Endometrium (tissue), 2 donors: ENCODE results near the gene WWTR1.
A peak's percentile ranks its signal among the peaks of the same experiment; 100 is the strongest.

ENCODE experiments used
- FAIRE-seq: peaks from 2 replicates; lab custom pipeline; 2012; peaks lifted over from hg19 to GRCh38; lab: Jason Lieb, UNC
- donor health status: control.
- donor health status: control.

WWTR1 gene

DNA sequence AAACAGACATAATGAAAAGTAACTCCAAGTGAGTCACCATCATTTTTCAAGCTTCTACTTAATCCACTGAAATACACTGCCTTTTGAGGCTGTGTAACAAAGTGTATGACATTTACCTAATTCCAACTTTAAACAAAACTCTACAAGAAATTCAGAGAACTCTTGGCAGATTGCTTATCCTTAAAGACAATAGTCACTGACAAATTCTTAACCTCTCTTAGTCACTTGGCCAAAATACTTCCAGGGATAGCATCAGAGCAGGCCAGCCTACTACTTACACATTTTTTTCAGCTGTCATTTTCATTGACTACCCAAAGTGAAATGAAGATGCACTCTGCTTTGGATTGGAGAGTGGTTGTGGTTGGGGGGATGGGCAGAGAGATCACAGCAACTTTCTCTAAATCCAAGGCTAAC is 3.6 kb downstream of the WWTR1 start:
- FAIRE-seq, result no peak

DNA sequence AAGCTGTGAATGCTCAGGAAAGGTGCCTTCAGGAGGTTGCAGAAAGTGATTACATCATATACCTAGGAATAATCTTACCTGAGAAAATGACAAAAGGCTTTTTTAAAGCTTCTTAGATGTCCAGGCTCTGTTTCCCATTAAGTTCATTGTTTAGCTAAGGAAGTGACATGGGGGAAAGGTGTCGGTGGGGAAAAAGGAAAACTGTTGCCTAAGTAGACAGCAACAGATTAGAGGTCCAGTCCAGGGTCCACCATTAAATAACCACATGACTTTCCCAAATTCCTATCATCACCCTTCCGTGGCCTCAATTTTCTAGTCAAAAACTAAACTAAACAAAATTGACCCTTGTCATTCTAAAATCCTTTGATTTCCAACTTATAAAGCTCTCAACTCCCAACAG is 4.3 kb downstream of the WWTR1 start:
- no peak for FAIRE-seq

DNA sequence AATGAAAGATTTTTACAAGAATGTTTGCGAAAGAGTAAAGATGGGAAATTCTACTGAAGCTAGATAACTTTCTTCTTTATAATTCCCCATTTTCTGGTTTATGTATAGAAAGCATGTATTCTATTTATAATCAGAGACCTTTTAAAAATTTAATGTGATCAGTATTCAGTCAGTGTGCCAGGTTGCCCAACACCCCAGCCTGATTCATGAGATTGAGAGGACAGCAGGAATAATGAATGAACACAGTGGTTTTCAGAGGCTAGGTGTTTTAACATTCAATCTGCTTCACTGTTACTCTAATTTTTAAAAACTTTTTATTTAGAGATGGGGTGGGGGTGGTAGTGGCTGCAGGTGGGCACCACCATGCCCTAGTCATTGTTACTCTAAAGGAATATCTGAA is 4.7 kb downstream of the WWTR1 start:
- no peak for FAIRE-seq

GRCh38 chr3:149650828-149651227 is 7.0 kb downstream of the WWTR1 start:
- no peak for FAIRE-seq

DNA sequence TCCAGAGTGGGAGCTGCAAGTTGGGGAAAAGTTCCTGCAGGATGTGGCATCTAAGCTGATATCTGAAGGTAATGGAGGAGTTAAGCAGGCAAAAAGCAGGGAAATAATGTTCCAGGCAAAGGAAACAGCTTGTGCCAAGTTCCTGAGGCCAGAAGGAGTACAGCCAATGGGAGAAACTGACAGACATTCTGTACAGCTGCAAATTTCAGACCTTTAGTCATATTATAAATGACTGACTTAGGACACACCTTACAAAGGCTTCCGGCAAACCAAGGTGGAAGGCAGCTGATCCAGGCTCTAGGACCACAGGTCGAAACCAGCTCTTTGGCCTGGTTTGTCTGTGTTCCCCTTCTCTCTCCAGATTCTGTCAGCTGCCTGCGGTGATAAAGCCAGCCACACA is 9.3 kb downstream of the WWTR1 start:
- no peak for FAIRE-seq

- FAIRE-seq, result no peak
Observed at GRCh38 chr3:149647812-149648211, 10.0 kb downstream of the WWTR1 start.

DNA sequence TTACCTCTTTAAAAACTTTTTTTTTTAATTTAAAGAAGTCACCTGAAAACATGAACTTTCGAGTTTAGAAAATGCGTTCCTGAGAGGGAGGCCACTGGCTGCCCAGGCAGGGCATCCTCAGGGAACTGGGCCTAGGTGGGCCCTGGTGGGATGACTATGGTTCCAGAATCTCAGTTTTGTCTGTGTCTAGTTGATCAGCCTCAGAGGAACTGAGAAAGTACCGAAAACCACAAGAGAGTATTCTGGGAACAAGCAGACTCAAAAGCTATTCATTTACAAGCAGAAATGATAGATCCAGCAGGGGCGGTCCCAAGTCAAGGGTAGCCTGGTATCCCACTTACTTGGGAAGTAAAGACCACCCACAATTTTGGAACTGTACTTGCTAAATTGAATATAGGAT is 10.5 kb downstream of the WWTR1 start:
- no peak for FAIRE-seq

- no peak for FAIRE-seq
Observed at GRCh38 chr3:149646181-149646766, 11.6 kb downstream of the WWTR1 start.

GRCh38 chr3:149643963-149644362 is 13.9 kb downstream of the WWTR1 start:
- FAIRE-seq, result no peak

GRCh38 chr3:149643482-149643798 is 14.4 kb downstream of the WWTR1 start:
- FAIRE-seq, result no peak

- peak; percentile 50 for FAIRE-seq
Observed at GRCh38 chr3:149640976-149641728, 16.7 kb downstream of the WWTR1 start.

GRCh38 chr3:149639093-149639486 is 18.7 kb downstream of the WWTR1 start:
- no peak for FAIRE-seq

DNA sequence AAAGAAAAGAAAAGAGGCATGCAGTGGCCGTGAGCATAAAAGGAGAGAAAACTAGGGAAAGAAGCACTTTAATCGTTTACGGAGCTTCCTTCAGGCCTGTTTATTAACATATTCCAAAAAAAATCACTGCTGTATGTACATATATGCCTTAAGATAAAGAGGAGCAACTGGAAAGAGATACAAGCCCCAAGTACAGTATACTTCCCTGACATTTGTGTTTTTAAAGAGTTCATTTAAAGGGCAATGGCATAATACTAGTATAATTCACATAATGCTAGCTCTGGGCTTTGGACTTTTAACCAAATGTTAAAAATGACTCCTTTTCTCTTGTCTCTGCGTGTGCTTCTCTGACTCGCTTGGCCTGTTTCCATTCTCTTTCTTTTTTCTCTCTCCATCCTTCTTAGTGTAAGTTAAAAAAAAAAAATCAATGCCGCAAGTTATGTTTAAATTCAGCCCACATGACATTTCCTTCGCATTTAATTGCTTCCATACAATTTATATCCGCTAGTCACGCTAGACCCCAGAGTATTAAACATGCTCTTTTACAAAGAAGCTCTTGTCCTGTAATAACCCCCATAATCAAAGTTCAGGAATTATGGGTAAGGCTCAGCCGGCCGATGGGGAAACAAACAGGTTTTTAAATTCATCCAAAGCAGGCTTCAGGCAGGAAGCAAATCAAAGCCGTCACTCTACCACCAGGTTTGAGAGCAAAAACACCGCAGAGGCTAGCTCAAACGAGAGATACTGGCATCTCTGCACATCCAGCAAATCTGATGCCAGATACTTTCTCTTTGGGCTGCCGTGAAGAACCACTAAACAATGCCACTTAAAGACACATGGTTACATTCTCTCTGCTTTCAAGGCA is 19.4 kb downstream of the WWTR1 start:
- FAIRE-seq, result no peak

GRCh38 chr3:149635396-149635795 is 22.4 kb downstream of the WWTR1 start:
- FAIRE-seq, result no peak

DNA sequence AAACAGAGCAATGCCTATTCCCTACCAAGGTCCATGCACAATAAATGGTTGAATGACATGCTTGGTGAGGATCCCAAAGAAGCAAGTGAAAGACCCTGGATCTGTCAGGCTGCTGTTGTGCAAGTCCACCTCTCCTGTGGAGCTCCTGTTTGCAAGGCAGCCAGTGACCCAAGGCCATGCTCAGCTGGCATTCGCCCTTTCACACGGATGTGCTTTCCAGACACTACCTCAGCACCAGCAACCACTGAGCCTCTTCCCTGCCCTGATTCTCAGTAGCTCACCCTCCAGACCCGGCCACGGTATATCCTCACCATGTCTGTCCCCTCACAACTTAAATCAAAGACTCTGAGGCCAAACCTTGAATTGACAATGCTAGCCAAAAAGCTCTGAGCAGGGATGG is 23.3 kb downstream of the WWTR1 start:
- FAIRE-seq, result no peak

DNA sequence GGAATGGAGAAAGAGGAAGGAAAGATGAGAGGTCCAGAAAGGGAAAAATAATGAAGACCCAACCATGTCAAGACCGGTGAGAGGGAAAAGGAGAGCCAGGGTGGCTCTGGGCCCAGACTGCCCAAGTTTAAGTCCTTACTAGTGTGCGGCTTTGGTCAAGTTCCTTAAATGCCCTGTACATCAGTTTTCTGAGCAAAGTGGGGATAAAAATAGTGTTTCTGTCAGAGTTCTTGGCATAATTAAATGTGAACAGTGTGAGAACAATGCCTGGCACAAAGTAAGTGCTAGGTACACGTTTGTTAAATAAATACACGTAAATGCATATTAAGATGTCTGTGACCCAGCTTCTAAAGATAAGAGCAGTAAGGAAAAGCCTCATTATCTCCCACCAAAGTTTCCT is 23.8 kb downstream of the WWTR1 start:
- no peak for FAIRE-seq

- no peak for FAIRE-seq
Observed at GRCh38 chr3:149632225-149632624, 25.6 kb downstream of the WWTR1 start.

DNA sequence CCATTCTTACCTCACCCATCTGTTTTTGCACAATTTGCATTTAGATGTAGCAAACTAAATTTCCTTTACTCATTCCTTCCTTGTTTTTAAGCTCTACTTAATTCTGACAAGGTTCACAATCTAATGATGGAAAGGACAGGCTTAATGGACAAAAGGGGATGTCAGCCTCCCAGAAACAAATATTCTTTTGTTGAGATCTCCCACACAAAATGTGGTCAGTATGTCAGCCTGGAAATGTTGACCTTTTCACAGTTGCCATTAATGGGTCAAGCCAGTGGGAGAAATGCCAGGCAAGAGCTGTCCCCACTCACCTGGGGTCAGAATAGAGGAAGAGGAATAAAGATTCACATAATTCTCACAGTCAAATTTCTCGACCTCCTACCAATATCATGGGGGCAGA is 27.0 kb downstream of the WWTR1 start:
- FAIRE-seq, result no peak

DNA sequence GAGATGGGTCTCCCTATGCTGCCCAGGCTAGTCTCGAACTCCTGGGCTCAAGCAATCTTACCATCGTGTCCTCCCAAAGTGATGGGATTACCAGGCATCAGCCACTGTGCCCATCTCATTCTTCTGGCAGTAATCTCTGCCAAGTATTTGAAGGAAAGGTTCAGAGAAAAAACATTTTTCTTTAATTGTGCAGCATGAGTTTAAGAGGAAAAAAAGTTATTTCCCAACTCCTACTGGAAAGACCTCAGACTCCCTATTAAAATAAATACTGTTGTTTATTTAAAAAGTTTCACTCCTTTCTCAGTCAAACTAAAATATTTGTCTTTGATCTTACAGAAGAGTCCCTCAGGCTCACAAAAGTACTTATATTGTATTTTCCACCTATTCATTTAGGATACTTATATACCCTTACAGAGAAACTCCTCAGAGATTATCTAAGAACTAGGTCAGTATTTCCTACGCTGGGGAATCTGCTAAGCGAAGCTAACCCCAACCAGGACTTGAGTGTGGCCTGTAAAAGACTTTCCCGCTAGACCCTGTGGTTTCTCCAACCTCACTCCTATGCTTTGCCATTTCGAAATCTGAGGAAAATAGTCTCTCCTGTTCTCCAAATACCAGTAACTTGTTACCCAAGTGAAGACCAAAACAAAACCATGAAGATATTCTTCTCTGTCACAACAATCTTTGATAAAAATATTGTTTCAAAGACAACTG is 28.7 kb downstream of the WWTR1 start:
- no peak for FAIRE-seq

DNA sequence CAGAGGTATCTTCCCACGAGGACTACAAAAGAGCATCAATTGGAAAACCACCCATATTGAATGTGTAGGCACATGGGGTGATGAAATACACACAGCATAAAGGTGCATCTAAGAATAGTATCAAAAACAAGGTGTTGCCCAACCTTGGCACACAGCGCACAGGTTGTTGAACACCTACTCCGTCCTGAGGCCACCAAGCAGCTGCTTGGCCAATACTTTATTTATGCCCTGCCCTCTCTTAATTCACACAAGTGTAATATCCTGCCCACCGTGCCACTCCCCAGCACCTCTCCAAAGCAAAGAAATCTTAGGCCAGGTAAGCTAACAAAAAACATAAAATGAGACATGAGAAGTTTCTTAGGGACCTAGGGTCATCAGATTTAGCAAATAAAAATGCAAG is 31.2 kb downstream of the WWTR1 start:
- no peak for FAIRE-seq

GRCh38 chr3:149625795-149626194 is 32.0 kb downstream of the WWTR1 start:
- FAIRE-seq, result no peak

GRCh38 chr3:149623824-149624223 is 34.0 kb downstream of the WWTR1 start:
- no peak for FAIRE-seq
